H54 (cell line): ENCODE data around the gene TMEM82.

Experiments
- DNase-seq: peaks from one replicate; pipeline ENCODE4 v3.0.0; 2011; ENCODE audit warnings: low spot score, mixed read lengths; ENCODE audit not compliant: insufficient read length
- FAIRE-seq: peaks from 3 replicates; lab custom pipeline; 2011; peaks lifted over from hg19 to GRCh38; lab: Jason Lieb, UNC
- POLR2A ChIP-seq: IDR thresholded peaks from 2 replicates; pipeline ENCODE4 v1.6.1; 2011; ENCODE audit warnings: low read depth, mild to moderate bottlenecking, low read length

The TMEM82 gene

DNA sequence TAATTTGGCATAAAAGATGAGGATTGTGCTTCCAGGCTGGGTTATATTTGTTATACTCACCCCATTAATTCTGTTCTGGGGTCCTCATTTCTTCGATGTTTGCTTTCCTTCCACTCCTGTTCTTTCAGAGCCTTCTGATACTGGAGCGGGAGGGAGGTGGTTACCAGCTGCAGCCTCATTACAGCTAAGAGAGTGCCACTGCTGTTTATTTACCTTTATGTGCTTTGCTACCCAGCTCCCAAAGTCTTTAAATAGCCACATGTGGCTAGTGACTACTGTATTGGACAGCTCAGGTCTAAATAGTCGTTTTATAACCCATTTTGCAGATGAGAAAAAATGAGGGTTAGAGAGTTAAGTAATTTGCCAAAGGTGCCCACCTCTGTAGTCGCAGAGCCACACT, 33.1 kb upstream of the TMEM82 start:
- no peak for TF ChIP-seq POLR2A
- no peak for DNase-seq
- no peak for FAIRE-seq

GRCh38 chr1:15712168-15712567, 30.1 kb upstream of the TMEM82 start:
- no peak for TF ChIP-seq POLR2A
- FAIRE-seq (no peak), DNase-seq (no peak)

- TF ChIP-seq POLR2A = no peak
- FAIRE-seq = no peak
- no peak for DNase-seq
Measured at GRCh38 chr1:15714406-15715136, 27.7 kb upstream of the TMEM82 start.

DNA sequence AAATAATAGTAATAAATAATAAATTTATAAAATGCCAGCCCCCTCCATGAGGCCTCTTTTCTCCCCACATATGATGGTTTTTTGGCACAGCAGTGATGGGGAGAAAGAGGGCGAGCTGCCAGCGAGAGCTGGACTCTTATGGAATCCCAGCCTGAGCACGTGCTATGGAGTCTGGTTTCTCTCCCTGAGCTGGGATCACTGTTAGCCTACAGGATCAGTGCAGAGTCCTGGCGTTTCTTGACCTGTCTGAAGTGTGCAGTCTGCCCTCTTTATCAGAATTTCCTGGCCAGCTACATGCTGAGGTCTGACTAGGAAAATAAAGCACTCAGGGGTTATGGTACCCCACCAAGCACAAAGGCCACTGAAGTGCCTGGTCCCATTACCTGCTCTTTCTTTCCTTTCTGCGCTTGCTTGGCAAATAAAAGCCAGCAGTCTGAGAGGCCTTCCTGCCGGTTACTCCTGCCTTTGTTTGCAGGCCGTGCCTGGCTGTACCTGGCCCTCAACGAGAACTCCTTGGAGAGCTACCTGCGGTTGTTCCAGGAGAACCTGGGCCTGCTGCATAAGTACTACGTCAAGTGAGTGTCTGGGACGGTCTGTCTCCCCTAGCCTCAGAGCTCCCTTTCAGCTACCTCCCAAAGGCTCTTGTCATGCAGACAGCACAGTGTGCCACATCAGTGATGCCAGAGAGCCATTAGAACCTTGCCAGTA, 24.7 kb upstream of the TMEM82 start:
- TF ChIP-seq POLR2A = no peak
- no peak for DNase-seq
- FAIRE-seq = no peak

DNA sequence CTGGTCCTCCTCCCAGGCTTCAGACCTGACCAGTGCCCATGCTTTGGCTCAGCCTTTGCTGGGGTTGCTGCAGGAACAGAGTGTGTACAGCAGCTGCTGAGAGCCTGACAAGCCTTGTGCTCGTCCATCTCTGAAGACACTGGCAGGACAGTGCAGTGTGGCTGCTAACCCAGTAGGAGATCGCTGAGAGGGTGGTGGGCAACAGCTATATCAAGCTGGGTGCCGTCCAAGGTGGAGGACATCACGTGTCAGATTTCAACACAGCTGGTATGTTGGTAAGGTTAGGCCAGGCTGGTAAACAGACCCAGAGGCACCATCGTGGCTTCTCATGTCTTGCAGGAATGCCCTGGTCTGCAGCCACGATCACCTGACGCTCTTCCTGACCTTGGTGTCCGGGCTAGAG, 24.1 kb upstream of the TMEM82 start:
- FAIRE-seq = no peak
- no peak for TF ChIP-seq POLR2A
- DNase-seq = no peak

DNA sequence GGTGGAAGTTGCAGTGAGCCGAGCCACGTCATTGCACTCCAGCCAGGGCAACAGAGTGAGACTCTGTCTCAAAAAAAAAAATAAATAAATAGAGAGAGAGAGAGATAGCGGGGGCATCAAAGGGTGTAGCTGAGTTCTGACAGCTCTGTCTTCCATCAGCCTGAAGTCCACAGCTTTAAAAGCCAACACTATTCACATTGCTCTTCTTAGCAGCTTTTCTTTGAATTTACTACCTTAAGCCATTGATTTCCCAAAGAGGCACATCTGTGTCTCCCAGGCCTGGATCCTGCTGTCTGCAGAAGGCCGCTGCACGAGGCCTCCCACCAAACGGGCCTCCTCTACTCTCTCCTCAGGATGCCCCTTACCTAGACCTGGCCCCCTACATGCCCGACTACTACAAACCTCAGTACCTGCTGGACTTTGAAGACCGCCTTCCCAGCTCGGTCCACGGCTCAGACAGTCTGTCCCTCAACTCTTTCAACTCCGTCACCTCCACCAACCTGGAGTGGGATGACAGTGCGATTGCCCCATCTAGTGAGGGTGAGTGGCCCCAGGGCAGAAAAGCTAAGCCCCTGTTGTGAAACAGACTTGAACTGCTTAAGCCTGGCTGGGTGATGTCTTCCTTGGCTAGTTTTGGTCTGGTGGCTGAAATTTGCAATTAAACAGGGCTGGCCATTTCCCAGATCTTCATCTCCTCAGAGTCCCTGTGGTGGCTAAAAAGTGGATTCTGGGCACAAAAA, 22.7 kb upstream of the TMEM82 start:
- DNase-seq (no peak), FAIRE-seq (no peak)

GRCh38 chr1:15720861-15721260, 21.4 kb upstream of the TMEM82 start:
- DNase-seq (no peak), FAIRE-seq (no peak)
- TF ChIP-seq POLR2A = no peak

More for the DNA sequence above, 22.7 kb upstream of the TMEM82 start:
- no peak for TF ChIP-seq POLR2A

- no peak for DNase-seq
- TF ChIP-seq POLR2A = no peak
- no peak for FAIRE-seq
Measured at GRCh38 chr1:15722411-15722810, 19.9 kb upstream of the TMEM82 start.

DNA sequence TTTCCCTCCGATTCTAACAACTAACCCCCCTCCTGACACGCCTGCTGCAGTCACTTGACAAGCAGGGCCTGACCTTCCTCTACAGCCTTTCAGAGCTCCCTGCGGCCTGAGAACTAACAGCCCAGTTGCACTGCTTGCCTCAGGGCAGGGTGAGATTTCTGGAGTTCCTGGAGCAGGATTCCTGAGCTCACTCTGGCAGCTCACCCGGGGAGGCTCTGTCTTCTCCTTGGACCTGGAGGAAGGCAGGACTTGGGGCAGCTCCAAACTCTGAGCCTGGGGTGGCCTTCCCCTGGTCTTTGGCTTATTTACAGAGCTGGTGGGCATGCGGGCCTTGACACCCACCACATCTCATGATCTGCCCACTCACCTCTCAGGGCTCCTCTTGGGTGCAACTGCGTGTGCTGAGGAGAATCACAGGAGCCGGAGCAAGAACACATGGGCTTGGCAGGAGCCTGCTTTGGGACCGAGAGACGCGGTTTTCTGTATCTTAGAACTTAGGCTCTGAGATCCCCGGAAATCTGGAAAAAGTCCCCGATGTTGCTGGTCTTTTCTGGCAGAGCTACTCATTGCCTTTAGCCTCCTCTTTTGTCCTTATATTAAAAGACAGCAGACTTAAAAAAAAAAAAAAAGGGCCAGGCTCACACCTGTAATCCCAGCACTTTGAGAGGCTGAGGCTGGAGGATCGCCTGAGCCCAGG, 19.3 kb upstream of the TMEM82 start:
- FAIRE-seq = no peak
- no peak for TF ChIP-seq POLR2A
- DNase-seq = no peak

GRCh38 chr1:15723631-15724246, 18.6 kb upstream of the TMEM82 start:
- no peak for DNase-seq
- no peak for FAIRE-seq
- no peak for TF ChIP-seq POLR2A

- no peak for FAIRE-seq
- no peak for DNase-seq
- TF ChIP-seq POLR2A = no peak
Measured at GRCh38 chr1:15724949-15725880, 17.1 kb upstream of the TMEM82 start.

DNA sequence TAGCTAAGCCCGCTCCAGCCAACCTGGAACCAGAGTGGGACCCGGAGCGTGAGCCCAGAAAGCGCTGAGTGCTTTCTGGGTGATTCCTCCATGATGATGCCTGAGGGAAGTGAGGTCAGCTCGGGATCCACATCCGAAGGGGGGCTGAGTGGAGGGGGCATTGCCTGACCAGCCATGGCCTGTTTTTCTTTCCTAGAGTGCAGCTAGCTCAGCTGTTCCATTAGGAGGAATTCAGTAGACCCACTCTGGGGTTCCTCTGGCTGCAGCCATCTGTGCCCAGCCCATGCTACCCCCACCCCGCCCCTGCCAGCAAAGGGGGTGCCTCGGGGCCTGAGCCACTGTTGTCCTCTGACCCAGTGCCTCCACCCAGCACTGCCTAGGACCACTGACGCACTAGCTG, 15.8 kb upstream of the TMEM82 start:
- FAIRE-seq (no peak), DNase-seq (no peak)
- TF ChIP-seq POLR2A = no peak

DNA sequence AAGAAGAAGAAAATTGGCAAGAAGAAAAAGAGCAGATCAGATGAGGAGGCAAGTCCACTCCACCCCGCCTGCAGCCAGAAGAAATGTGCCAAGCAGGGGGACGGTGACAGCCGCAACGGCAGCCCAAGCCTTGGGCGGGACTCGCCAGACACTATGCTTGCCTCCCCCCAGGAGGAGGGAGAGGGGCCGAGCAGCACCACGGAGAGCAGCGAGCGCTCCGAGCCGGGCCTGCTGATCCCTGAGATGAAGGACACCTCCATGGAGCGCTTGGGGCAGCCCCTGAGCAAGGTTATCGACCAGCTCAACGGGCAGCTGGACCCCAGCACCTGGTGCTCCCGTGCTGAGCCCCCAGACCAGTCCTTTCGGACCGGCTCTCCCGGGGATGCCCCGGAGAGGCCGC, 15.3 kb upstream of the TMEM82 start:
- DNase-seq = no peak
- no peak for FAIRE-seq
- no peak for TF ChIP-seq POLR2A
